Liver (tissue), 9 donors: ENCODE measurements around the gene SYMPK. TPM values are rescaled to one million over a fixed set of nuclear protein-coding genes. Genes with fewer than 3 reads are reported as not detected.

Experiments used
- DNase-seq: peaks from one replicate; pipeline ENCODE4 v3.0.0-alpha.2; 2017; ENCODE audit warnings: low spot score
- H3K27ac ChIP-seq, 2 donors: one replicate each; pipeline ENCODE4 v1.7.0; 2013; ENCODE audit warnings: inconsistent platforms in 2 of 2, low read length in 2 of 2, control low read depth in 1 of 2, low read depth in 1 of 2, mild to moderate bottlenecking in 1 of 2
- H3K27me3 ChIP-seq, 4 donors: one replicate each; pipeline versions ENCODE4 v1.6.1 to v1.7.0; 2013; ENCODE audit warnings: low read length in 3 of 4, inconsistent platforms in 1 of 4, mild to moderate bottlenecking in 1 of 4, moderate library complexity in 1 of 4; ENCODE audit not compliant: control insufficient read depth in 4 of 4, insufficient read depth in 4 of 4
- H3K36me3 ChIP-seq, 4 donors: one replicate each; pipeline versions ENCODE4 v1.6.1 to v1.7.0; 2013; ENCODE audit warnings: low read length in 3 of 4, mild to moderate bottlenecking in 3 of 4, low read depth in 1 of 4, moderate library complexity in 1 of 4; ENCODE audit not compliant: control insufficient read depth in 4 of 4, insufficient read depth in 3 of 4
- H3K4me1 ChIP-seq, 4 donors: one replicate each; pipeline versions ENCODE4 v1.6.1 to v1.7.0; 2013; ENCODE audit warnings: low read length in 3 of 4, mild to moderate bottlenecking in 3 of 4, moderate library complexity in 1 of 4; ENCODE audit not compliant: control insufficient read depth in 4 of 4, insufficient read depth in 4 of 4
- H3K4me3 ChIP-seq, 3 donors: one replicate each; pipeline versions ENCODE4 v1.6.1 to v1.7.0; 2013; ENCODE audit warnings: low read length in 3 of 3, control low read depth in 1 of 3, low read depth in 1 of 3, mild to moderate bottlenecking in 1 of 3
- H3K9ac ChIP-seq, 2 donors: one replicate each; pipeline ENCODE4 v1.7.0; 2013; ENCODE audit warnings: low read length in 2 of 2, mild to moderate bottlenecking in 2 of 2, moderate library complexity in 2 of 2, control low read depth in 1 of 2, low read depth in 1 of 2
- H3K9me3 ChIP-seq, 4 donors: one replicate each; pipeline versions ENCODE4 v1.6.1 to v1.7.0; 2013; ENCODE audit warnings: low read length in 3 of 4; ENCODE audit not compliant: control insufficient read depth in 4 of 4
- EGR1 ChIP-seq, 2 donors: IDR thresholded peaks; 2 replicates each; pipeline ENCODE4 v1.6.1; 2016 to 2018; ENCODE audit warnings: antibody characterized with exemption in 2 of 2, low read depth in 2 of 2
- FOXA1 ChIP-seq: IDR thresholded peaks from 2 replicates; pipeline ENCODE4 v1.6.1; 2016; ENCODE audit warnings: antibody characterized with exemption
- FOXA2 ChIP-seq: IDR thresholded peaks from 2 replicates; pipeline ENCODE4 v1.6.1; 2016; ENCODE audit warnings: antibody characterized with exemption
- GABPA ChIP-seq, 2 donors: IDR thresholded peaks in 1 of 2; conservative IDR thresholded peaks in 1 of 2; 2 replicates each; pipeline ENCODE4 v1.6.1; 2016; ENCODE audit warnings: antibody characterized with exemption in 2 of 2, mild to moderate bottlenecking in 1 of 2, moderate library complexity in 1 of 2
- HNF4A ChIP-seq, 2 donors: conservative IDR thresholded peaks; 2 replicates each; pipeline ENCODE4 v1.6.1; 2016; ENCODE audit warnings: antibody characterized with exemption in 2 of 2, mild to moderate bottlenecking in 2 of 2
- HNF4G ChIP-seq: IDR thresholded peaks from 2 replicates; pipeline ENCODE4 v1.6.1; 2016; ENCODE audit warnings: antibody characterized with exemption
- JUND ChIP-seq, 2 donors: IDR thresholded peaks; 2 replicates each; pipeline ENCODE4 v1.6.1; 2016; ENCODE audit warnings: antibody characterized with exemption in 2 of 2
- NR2F2 ChIP-seq: IDR thresholded peaks from 2 replicates; pipeline ENCODE4 v1.6.1; 2016; ENCODE audit warnings: antibody characterized with exemption
- RAD21 ChIP-seq, 2 donors: IDR thresholded peaks; 2 replicates each; pipeline ENCODE4 v1.6.1; 2016; ENCODE audit warnings: antibody characterized with exemption in 2 of 2, mild to moderate bottlenecking in 2 of 2
- RXRA ChIP-seq, 2 donors: IDR thresholded peaks; 2 replicates each; pipeline ENCODE4 v1.6.1; 2017 to 2018; ENCODE audit warnings: antibody characterized with exemption in 2 of 2, mild to moderate bottlenecking in 1 of 2
- SP1 ChIP-seq: IDR thresholded peaks from 2 replicates; pipeline ENCODE4 v1.6.1; 2018; ENCODE audit warnings: antibody characterized with exemption, mild to moderate bottlenecking
- TAF1 ChIP-seq: conservative IDR thresholded peaks from 2 replicates; pipeline ENCODE4 v1.6.1; 2016; ENCODE audit warnings: antibody characterized with exemption, mild to moderate bottlenecking
- YY1 ChIP-seq: IDR thresholded peaks from 2 replicates; pipeline ENCODE4 v1.6.1; 2016; ENCODE audit warnings: antibody characterized with exemption, mild to moderate bottlenecking
- WGBS: extraction: QIAGEN DNeasy Blood & Tissue Kit; methylation state at CpG from one replicate; pipeline ENCODE4 v1.1.7; 2013; 5-methylcytosine and 5-hydroxymethylcytosine counted together
- polyA plus RNA-seq, 2 donors: library from polyadenylated mRNA; stranded (reverse) in 1 of 2; unstranded in 1 of 2; fragments of 200-250 nt in 1 of 2; fragments of >200 nt in 1 of 2; fragmentation: Nextera tagmentation in 1 of 2; extraction: Ambion mirVana in 1 of 2; gene quantifications; one replicate each; pipeline versions ENCODE4 v1.2.1 to v1.2.3, GENCODE V29; 2013 to 2015
- total RNA-seq, 2 donors: library from RNA; depleted of rRNA; stranded (reverse); fragments of >200 nt; gene quantifications; one replicate each; pipeline ENCODE4 v1.2.3, GENCODE V29; 2014
- TF ChIP-seq, protein P1 (sequence below): IDR thresholded peaks from 2 replicates; pipeline ENCODE4 v1.6.1; 2016; ENCODE audit warnings: antibody characterized with exemption
- TF ChIP-seq, protein P2 (sequence below): IDR thresholded peaks from 2 replicates; pipeline ENCODE4 v1.6.1; 2016; ENCODE audit warnings: antibody characterized with exemption
- TF ChIP-seq, protein P3 (sequence below): IDR thresholded peaks from 2 replicates; pipeline ENCODE4 v1.6.1; 2016; ENCODE audit warnings: antibody characterized with exemption
- TF ChIP-seq, protein P4 (sequence below): fragments of 150-350 bp; IDR thresholded peaks from 2 replicates; pipeline ENCODE4 v1.5.1; 2017; ENCODE audit warnings: improper control_type of control experiment, low read depth, low read length; ENCODE audit not compliant: missing input control
- TF ChIP-seq, protein P5 (sequence below): IDR thresholded peaks from 2 replicates; pipeline ENCODE4 v1.6.1; 2016; ENCODE audit warnings: antibody characterized with exemption, mild to moderate bottlenecking
- donor health status: healthy.
- donor health status: healthy.
- donor health status: healthy.
- donor health status: healthy.
- donor health status: healthy.

The SYMPK gene
- total and polyA plus RNA-seq, 4 donors, result 5.5 to 26.1 (median 24.1) TPM

DNA sequence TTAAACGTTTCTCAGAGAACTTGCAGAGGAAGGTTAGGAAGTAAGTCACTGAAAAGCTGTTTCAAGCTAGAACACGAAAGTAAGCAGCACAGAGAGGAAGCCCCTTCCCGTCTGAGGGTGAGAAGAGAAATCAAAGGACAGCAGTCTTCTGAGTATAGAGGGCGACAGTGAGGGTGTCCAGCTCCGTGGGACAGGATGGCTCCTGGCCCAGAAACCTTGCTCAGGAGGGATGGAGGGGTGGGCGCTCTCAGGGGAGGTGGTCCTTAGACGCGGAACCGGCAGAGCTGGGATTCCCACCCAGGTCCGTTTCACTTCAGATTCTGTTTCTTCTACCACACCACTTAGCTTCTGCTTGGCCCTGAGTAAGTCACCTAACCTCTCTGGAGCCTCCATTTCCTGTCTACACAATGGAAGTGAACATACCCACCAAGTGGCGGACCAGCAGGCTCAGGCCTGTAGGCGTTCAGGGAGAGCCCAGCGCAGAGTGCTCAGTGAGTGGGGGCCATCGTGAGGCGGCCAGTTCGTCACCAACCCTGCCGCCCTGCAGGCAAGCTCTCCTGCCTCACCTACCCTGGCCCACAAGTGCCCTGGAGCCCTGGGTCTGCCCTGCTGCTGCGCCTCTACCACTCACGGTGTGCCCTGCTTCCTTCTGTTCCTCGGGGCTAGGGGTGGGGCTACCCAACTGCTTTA is 42.4 kb downstream of the SYMPK start (continued):
- TF ChIP-seq, protein P1, sequence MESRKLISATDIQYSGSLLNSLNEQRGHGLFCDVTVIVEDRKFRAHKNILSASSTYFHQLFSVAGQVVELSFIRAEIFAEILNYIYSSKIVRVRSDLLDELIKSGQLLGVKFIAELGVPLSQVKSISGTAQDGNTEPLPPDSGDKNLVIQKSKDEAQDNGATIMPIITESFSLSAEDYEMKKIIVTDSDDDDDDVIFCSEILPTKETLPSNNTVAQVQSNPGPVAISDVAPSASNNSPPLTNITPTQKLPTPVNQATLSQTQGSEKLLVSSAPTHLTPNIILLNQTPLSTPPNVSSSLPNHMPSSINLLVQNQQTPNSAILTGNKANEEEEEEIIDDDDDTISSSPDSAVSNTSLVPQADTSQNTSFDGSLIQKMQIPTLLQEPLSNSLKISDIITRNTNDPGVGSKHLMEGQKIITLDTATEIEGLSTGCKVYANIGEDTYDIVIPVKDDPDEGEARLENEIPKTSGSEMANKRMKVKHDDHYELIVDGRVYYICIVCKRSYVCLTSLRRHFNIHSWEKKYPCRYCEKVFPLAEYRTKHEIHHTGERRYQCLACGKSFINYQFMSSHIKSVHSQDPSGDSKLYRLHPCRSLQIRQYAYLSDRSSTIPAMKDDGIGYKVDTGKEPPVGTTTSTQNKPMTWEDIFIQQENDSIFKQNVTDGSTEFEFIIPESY, result no peak
- TF ChIP-seq, protein P2, sequence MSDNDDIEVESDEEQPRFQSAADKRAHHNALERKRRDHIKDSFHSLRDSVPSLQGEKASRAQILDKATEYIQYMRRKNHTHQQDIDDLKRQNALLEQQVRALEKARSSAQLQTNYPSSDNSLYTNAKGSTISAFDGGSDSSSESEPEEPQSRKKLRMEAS, result no peak
- TF ChIP-seq GABPA (IDR thresholded peaks at IDR 0.05 in 1 of 2, conservative IDR thresholded peaks at IDR 0.05 in 1 of 2) (no peak), FOXA1 (no peak), RXRA (IDR thresholded peaks at IDR 0.05) (no peak), TAF1 (no peak)

DNA sequence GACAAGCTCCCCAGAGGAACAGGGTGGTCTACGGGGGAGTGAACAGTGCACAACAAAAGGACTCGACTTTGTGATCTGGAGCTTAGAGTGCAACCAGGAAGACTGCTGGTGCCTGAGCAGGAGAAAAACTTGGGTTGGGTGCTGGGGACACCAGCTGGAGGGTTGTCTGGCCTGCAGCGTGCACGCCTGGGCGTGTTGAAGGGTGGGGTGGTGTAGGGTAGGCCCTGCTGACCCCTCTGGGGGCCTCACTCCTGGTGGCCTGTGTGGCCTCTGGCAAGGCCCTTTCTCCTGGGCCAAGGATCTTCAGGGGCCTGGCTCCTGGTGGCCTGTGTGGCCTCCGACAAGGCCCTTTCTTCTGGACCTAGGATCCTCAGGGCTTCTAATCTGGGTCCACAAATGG is 43.2 kb downstream of the SYMPK start:
- H3K27ac ChIP-seq, result no peak overlapping the region
- no peaks in the 10 kb centered on the region for H3K27me3 ChIP-seq
- H3K9me3 ChIP-seq, result no peaks in the 10 kb centered on the region
- H3K36me3 ChIP-seq, result peaks cover 14 to 50% (median 20%) of the 10 kb centered on the region in 4 donors
- WGBS, result 94% methylated on average over 6 of the region's 6 CpGs
- H3K4me3 ChIP-seq, result no peak overlapping the region
- TF ChIP-seq, protein P2, result no peak
- TF ChIP-seq FOXA1 (no peak), YY1 (no peak), HNF4G (no peak), FOXA2 (no peak), HNF4A (conservative IDR thresholded peaks at IDR 0.05) (no peak), NR2F2 (no peak), GABPA (IDR thresholded peaks at IDR 0.05 in 1 of 2, conservative IDR thresholded peaks at IDR 0.05 in 1 of 2) (no peak), RAD21 (IDR thresholded peaks at IDR 0.05) (no peak), SP1 (no peak), JUND (IDR thresholded peaks at IDR 0.05) (no peak), TAF1 (no peak), EGR1 (IDR thresholded peaks at IDR 0.05; ENCODE audit: low read depth in 2 of 2) (no peak)
- TF ChIP-seq, protein P3, sequence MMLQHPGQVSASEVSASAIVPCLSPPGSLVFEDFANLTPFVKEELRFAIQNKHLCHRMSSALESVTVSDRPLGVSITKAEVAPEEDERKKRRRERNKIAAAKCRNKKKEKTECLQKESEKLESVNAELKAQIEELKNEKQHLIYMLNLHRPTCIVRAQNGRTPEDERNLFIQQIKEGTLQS, result no peak
- TF ChIP-seq, protein P4, sequence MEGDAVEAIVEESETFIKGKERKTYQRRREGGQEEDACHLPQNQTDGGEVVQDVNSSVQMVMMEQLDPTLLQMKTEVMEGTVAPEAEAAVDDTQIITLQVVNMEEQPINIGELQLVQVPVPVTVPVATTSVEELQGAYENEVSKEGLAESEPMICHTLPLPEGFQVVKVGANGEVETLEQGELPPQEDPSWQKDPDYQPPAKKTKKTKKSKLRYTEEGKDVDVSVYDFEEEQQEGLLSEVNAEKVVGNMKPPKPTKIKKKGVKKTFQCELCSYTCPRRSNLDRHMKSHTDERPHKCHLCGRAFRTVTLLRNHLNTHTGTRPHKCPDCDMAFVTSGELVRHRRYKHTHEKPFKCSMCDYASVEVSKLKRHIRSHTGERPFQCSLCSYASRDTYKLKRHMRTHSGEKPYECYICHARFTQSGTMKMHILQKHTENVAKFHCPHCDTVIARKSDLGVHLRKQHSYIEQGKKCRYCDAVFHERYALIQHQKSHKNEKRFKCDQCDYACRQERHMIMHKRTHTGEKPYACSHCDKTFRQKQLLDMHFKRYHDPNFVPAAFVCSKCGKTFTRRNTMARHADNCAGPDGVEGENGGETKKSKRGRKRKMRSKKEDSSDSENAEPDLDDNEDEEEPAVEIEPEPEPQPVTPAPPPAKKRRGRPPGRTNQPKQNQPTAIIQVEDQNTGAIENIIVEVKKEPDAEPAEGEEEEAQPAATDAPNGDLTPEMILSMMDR, result no peak
- TF ChIP-seq, protein P5, sequence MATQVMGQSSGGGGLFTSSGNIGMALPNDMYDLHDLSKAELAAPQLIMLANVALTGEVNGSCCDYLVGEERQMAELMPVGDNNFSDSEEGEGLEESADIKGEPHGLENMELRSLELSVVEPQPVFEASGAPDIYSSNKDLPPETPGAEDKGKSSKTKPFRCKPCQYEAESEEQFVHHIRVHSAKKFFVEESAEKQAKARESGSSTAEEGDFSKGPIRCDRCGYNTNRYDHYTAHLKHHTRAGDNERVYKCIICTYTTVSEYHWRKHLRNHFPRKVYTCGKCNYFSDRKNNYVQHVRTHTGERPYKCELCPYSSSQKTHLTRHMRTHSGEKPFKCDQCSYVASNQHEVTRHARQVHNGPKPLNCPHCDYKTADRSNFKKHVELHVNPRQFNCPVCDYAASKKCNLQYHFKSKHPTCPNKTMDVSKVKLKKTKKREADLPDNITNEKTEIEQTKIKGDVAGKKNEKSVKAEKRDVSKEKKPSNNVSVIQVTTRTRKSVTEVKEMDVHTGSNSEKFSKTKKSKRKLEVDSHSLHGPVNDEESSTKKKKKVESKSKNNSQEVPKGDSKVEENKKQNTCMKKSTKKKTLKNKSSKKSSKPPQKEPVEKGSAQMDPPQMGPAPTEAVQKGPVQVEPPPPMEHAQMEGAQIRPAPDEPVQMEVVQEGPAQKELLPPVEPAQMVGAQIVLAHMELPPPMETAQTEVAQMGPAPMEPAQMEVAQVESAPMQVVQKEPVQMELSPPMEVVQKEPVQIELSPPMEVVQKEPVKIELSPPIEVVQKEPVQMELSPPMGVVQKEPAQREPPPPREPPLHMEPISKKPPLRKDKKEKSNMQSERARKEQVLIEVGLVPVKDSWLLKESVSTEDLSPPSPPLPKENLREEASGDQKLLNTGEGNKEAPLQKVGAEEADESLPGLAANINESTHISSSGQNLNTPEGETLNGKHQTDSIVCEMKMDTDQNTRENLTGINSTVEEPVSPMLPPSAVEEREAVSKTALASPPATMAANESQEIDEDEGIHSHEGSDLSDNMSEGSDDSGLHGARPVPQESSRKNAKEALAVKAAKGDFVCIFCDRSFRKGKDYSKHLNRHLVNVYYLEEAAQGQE, result no peak
- TF ChIP-seq, protein P1, result no peak
- no peak overlapping the region for H3K9ac ChIP-seq
- peaks cover 0 to 7% (median 0%) of the 10 kb centered on the region in 4 donors for H3K4me1 ChIP-seq
- no peak for DNase-seq
